ENCODE data around the gene RPL12. TPM values are rescaled to one million over a fixed set of nuclear protein-coding genes. Genes with fewer than 3 reads are reported as not detected.

RPL12 gene
- total and polyA plus RNA-seq, 2 experiments from 2014 or later, result 594 to 1,676 TPM

GRCh38 chr9:127437497-127438264 is 13.5 kb downstream of the RPL12 start:
- H3K9ac ChIP-seq, result no peak overlapping the region
- peaks cover 4% of the 10 kb centered on the region; the same call in 1 of the 2 replicates for H3F3A ChIP-seq (ENCODE audit: insufficient read depth)
- H3K4me1 ChIP-seq (ENCODE audit: insufficient read depth), result no peaks in the 10 kb centered on the region
- 85 to 86% methylated on average over 12 of the region's 12 CpGs for WGBS, 2 experiments (ENCODE audit: low coverage in 1 of 2, low lambda C conversion rate in 2 of 2, missing lambda C conversion rate in 2 of 2)
- no peak for DNase-seq
- no peaks in the 10 kb centered on the region for H3K79me2 ChIP-seq (ENCODE audit: insufficient read depth)
- no peaks in the 10 kb centered on the region for H4K20me1 ChIP-seq (ENCODE audit: insufficient read depth)
- in situ Hi-C loops (cut with MboI), result no loop called here
- H3K36me3 ChIP-seq (ENCODE audit: low read depth), result peaks cover 50% of the 10 kb centered on the region
- H3K4me3 ChIP-seq, result no peak overlapping the region
- no peaks in the 10 kb centered on the region for H3K9me3 ChIP-seq (ENCODE audit: low read depth)
- no peak overlapping the region for H3K4me2 ChIP-seq (ENCODE audit: unreplicated experiment)
- no peak overlapping the region for H3K27ac ChIP-seq
- H3K27me3 ChIP-seq (replicated peaks; ENCODE audit: insufficient read depth), result no peaks in the 10 kb centered on the region
- H2AFZ ChIP-seq, result no peak overlapping the region
- no peaks in the 10 kb centered on the region for H3K9me2 ChIP-seq (ENCODE audit: insufficient read depth)
- TF ChIP-seq EZH2 (IDR thresholded peaks at IDR 0.05; ENCODE audit: insufficient read depth, poor library complexity, severe bottlenecking), result no peak
- no peak for TF ChIP-seq EZH2phosphoT487 (IDR thresholded peaks at IDR 0.05; ENCODE audit: insufficient read depth, low read depth)

- no peak overlapping the region for H3K4me2 ChIP-seq (ENCODE audit: unreplicated experiment)
- 79 to 86% methylated on average over 8 of the region's 8 CpGs for WGBS, 2 experiments (ENCODE audit: low coverage in 1 of 2, low lambda C conversion rate in 2 of 2, missing lambda C conversion rate in 2 of 2)
- TF ChIP-seq EZH2 (IDR thresholded peaks at IDR 0.05; ENCODE audit: insufficient read depth, poor library complexity, severe bottlenecking), result no peak
- TF ChIP-seq EZH2phosphoT487 (IDR thresholded peaks at IDR 0.05; ENCODE audit: insufficient read depth, low read depth), result no peak
- H3K9me2 ChIP-seq (ENCODE audit: insufficient read depth), result no peaks in the 10 kb centered on the region
- no peaks in the 10 kb centered on the region for H3K27me3 ChIP-seq (replicated peaks; ENCODE audit: insufficient read depth)
- peaks cover 60% of the 10 kb centered on the region for H3K79me2 ChIP-seq (ENCODE audit: insufficient read depth)
- no peak for DNase-seq
- peaks cover 46% of the 10 kb centered on the region for H3K36me3 ChIP-seq (ENCODE audit: low read depth)
- in situ Hi-C loops (cut with MboI), result no loop called here
- H4K20me1 ChIP-seq (ENCODE audit: insufficient read depth), result no peaks in the 10 kb centered on the region
- no peak overlapping the region for H3K27ac ChIP-seq
- no peaks in the 10 kb centered on the region for H3K9me3 ChIP-seq (ENCODE audit: low read depth)
- H2AFZ ChIP-seq, result no peak overlapping the region
- H3K9ac ChIP-seq, result no peak overlapping the region
- H3K4me1 ChIP-seq (ENCODE audit: insufficient read depth), result peaks cover 7% of the 10 kb centered on the region
- no peaks in the 10 kb centered on the region for H3F3A ChIP-seq (ENCODE audit: insufficient read depth)
- H3K4me3 ChIP-seq, result no peak overlapping the region
These were observed 20.8 kb downstream of the RPL12 start for GRCh38 chr9:127430415-127430814.

GRCh38 chr9:127428348-127428747 is 22.9 kb downstream of the RPL12 start:
- no peaks in the 10 kb centered on the region for H3K9me2 ChIP-seq (ENCODE audit: insufficient read depth)
- no peak overlapping the region for H3K27ac ChIP-seq
- H2AFZ ChIP-seq, result no peak overlapping the region
- H3K4me2 ChIP-seq (ENCODE audit: unreplicated experiment), result no peak overlapping the region
- H3K4me3 ChIP-seq, result no peak overlapping the region
- DNase-seq, result no peak
- peaks cover 75% of the 10 kb centered on the region for H3K79me2 ChIP-seq (ENCODE audit: insufficient read depth)
- no peaks in the 10 kb centered on the region for H3K9me3 ChIP-seq (ENCODE audit: low read depth)
- H3K4me1 ChIP-seq (ENCODE audit: insufficient read depth), result peaks cover 11% of the 10 kb centered on the region
- no peak overlapping the region for H3K9ac ChIP-seq
- TF ChIP-seq EZH2phosphoT487 (IDR thresholded peaks at IDR 0.05; ENCODE audit: insufficient read depth, low read depth) (no peak), EZH2 (IDR thresholded peaks at IDR 0.05; ENCODE audit: insufficient read depth, poor library complexity, severe bottlenecking) (no peak)
- H3K27me3 ChIP-seq (replicated peaks; ENCODE audit: insufficient read depth), result no peaks in the 10 kb centered on the region
- 71 to 74% methylated on average over 3 of the region's 3 CpGs for whole genome bisulfite sequencing, 2 experiments (ENCODE audit: low coverage in 1 of 2, low lambda C conversion rate in 2 of 2, missing lambda C conversion rate in 2 of 2)
- H3K36me3 ChIP-seq (ENCODE audit: low read depth), result peaks cover 31% of the 10 kb centered on the region
- H3F3A ChIP-seq (ENCODE audit: insufficient read depth), result no peaks in the 10 kb centered on the region
- no peaks in the 10 kb centered on the region for H4K20me1 ChIP-seq (ENCODE audit: insufficient read depth)
- in situ Hi-C loops (cut with MboI), result no loop called here

DNA sequence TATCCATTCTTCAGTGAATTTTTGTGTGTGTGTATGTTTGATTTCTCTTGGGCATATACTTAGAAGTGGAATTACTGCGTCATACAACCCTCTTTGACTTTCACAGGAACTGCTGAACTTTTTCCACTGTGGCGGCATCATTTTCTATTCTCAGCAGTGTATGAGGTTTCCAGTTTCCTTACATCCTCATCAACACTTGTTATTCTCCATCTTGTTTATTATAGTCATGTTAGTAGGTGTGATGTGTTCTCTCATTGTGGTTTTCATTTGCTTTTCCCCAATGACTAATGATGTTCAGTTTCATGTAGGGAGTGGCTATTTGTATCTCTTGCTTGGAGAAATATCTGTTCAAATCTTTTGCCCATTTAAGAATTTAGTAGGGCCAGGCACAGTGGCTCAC is 24.4 kb downstream of the RPL12 start:
- H3K27ac ChIP-seq, result no peak overlapping the region
- DNase-seq, result no peak
- TF ChIP-seq EZH2 (IDR thresholded peaks at IDR 0.05; ENCODE audit: insufficient read depth, poor library complexity, severe bottlenecking) (no peak), EZH2phosphoT487 (IDR thresholded peaks at IDR 0.05; ENCODE audit: insufficient read depth, low read depth) (no peak)
- WGBS, 2 experiments (ENCODE audit: low coverage in 1 of 2, low lambda C conversion rate in 2 of 2, missing lambda C conversion rate in 2 of 2), result 96% methylated on average over 2 of the region's 2 CpGs
- no peak overlapping the region for H3K4me3 ChIP-seq
- no peak overlapping the region for H3K4me2 ChIP-seq (ENCODE audit: unreplicated experiment)
- H3K9me2 ChIP-seq (ENCODE audit: insufficient read depth), result no peaks in the 10 kb centered on the region
- H3K4me1 ChIP-seq (ENCODE audit: insufficient read depth), result peaks cover 11% of the 10 kb centered on the region
- no peak overlapping the region for H2AFZ ChIP-seq
- H3K27me3 ChIP-seq (replicated peaks; ENCODE audit: insufficient read depth), result no peaks in the 10 kb centered on the region
- in situ Hi-C loops (cut with MboI), result no loop called here
- H3K9ac ChIP-seq, result no peak overlapping the region
- peaks cover 85% of the 10 kb centered on the region for H3K79me2 ChIP-seq (ENCODE audit: insufficient read depth)
- H3K9me3 ChIP-seq (ENCODE audit: low read depth), result no peaks in the 10 kb centered on the region
- H3F3A ChIP-seq (ENCODE audit: insufficient read depth), result no peaks in the 10 kb centered on the region
- peaks cover 21% of the 10 kb centered on the region for H3K36me3 ChIP-seq (ENCODE audit: low read depth)
- H4K20me1 ChIP-seq (ENCODE audit: insufficient read depth), result no peaks in the 10 kb centered on the region

Data from GM23248 (cell line).